ENCODE measurements around the gene ABI2. TPM values are rescaled to one million over a fixed set of nuclear protein-coding genes. Genes with fewer than 3 reads are reported as not detected.
"Not testable (repeated sequence)": the region's sequence is repeated elsewhere in the genome, so short reads cannot be mapped to it uniquely, and the experiment has no call there.

ABI2 gene
- polyA plus RNA-seq, 2 donors, result 5.1 to 6.4 TPM

DNA sequence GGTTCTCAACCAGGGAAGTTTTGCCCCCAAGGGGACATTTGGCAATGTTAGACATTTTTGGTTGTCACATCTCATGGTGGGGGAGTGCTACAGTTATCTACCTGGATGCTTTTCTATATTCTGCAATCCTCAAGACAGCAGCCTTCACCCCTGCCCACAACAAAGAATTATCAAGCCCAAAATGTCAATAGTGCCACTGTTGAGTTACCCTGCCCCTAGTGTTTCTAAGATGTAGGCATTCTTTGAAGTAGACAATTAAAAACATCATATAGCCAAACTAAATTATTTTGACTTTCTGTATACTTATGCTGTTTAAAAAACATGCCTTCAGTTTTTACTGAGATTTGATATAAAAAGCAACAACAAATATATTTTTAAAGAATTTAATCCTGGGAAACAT lies 48.0 kb downstream of the ABI2 start:
- Histone ChIP-seq H3K36me3 (ENCODE audit: control insufficient read depth in 2 of 2, insufficient read depth in 2 of 2, low read length in 1 of 2) (no peaks in the 10 kb centered on the region), H3K9me3 (ENCODE audit: control insufficient read depth in 2 of 2, insufficient read depth in 1 of 2, low read depth in 1 of 2, low read length in 1 of 2) (no peaks in the 10 kb centered on the region), H3K4me3 (ENCODE audit: low read depth in 1 of 2, low read length in 2 of 2) (no peak overlapping the region), H3K27ac (ENCODE audit: low read depth in 2 of 2, low read length in 1 of 2) (no peak overlapping the region), H3K27me3 (ENCODE audit: control insufficient read depth in 1 of 2, insufficient read depth in 2 of 2, low read length in 2 of 2) (no peaks in the 10 kb centered on the region), H3K4me1 (ENCODE audit: control insufficient read depth in 2 of 2, insufficient read depth in 2 of 2, low read length in 1 of 2) (no peaks in the 10 kb centered on the region)

DNA sequence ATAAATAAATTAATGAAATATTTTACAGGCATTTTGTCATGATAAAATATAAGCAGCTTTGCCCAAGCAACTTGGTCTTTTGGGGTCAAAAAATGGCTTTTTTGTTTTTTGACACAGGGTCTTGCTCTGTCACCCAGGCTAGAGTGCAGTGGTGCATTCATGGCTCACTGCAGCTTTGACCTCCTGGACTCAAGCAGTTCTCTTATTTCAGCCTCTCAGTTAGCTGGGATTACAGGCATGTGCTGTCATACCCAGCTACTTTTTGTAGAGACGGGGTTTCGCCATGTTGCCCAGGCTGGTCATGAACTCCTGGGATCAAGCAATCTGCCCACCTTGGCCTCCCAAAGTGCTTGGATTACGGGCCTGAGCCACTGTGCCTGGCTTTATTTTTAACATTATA lies 51.0 kb downstream of the ABI2 start:
- Histone ChIP-seq H3K4me1 (ENCODE audit: control insufficient read depth in 2 of 2, insufficient read depth in 2 of 2, low read length in 1 of 2) (no peaks in the 10 kb centered on the region), H3K9me3 (ENCODE audit: control insufficient read depth in 2 of 2, insufficient read depth in 1 of 2, low read depth in 1 of 2, low read length in 1 of 2) (no peaks in the 10 kb centered on the region), H3K27me3 (ENCODE audit: control insufficient read depth in 1 of 2, insufficient read depth in 2 of 2, low read length in 2 of 2) (no peaks in the 10 kb centered on the region), H3K4me3 (ENCODE audit: low read depth in 1 of 2, low read length in 2 of 2) (no peak overlapping the region), H3K27ac (ENCODE audit: low read depth in 2 of 2, low read length in 1 of 2) (no peak overlapping the region), H3K36me3 (ENCODE audit: control insufficient read depth in 2 of 2, insufficient read depth in 2 of 2, low read length in 1 of 2) (no peaks in the 10 kb centered on the region)
- WGBS, 2 donors, result 97 to 99% methylated on average over 3 of the region's 3 CpGs

GRCh38 chr2:203383038-203383437 lies 54.8 kb downstream of the ABI2 start:
- Histone ChIP-seq H3K27ac (ENCODE audit: low read depth in 2 of 2, low read length in 1 of 2) (no peak overlapping the region), H3K4me1 (ENCODE audit: control insufficient read depth in 2 of 2, insufficient read depth in 2 of 2, low read length in 1 of 2) (no peaks in the 10 kb centered on the region), H3K4me3 (ENCODE audit: low read depth in 1 of 2, low read length in 2 of 2) (no peak overlapping the region), H3K36me3 (ENCODE audit: control insufficient read depth in 2 of 2, insufficient read depth in 2 of 2, low read length in 1 of 2) (no peaks in the 10 kb centered on the region), H3K27me3 (ENCODE audit: control insufficient read depth in 1 of 2, insufficient read depth in 2 of 2, low read length in 2 of 2) (no peaks in the 10 kb centered on the region), H3K9me3 (ENCODE audit: control insufficient read depth in 2 of 2, insufficient read depth in 1 of 2, low read depth in 1 of 2, low read length in 1 of 2) (no peaks in the 10 kb centered on the region)
- 85 to 89% methylated on average over 1 of the region's 1 CpG for WGBS, 2 donors

- H3K9me3 ChIP-seq (ENCODE audit: control insufficient read depth in 2 of 2, insufficient read depth in 1 of 2, low read depth in 1 of 2, low read length in 1 of 2); H3K4me1 ChIP-seq (ENCODE audit: control insufficient read depth in 2 of 2, insufficient read depth in 2 of 2, low read length in 1 of 2); H3K4me3 ChIP-seq (ENCODE audit: low read depth in 1 of 2, low read length in 2 of 2); H3K27me3 ChIP-seq (ENCODE audit: control insufficient read depth in 1 of 2, insufficient read depth in 2 of 2, low read length in 2 of 2); H3K27ac ChIP-seq (ENCODE audit: low read depth in 2 of 2, low read length in 1 of 2); H3K36me3 ChIP-seq (ENCODE audit: control insufficient read depth in 2 of 2, insufficient read depth in 2 of 2, low read length in 1 of 2): not testable (repeated sequence)
- 89 to 96% methylated on average over 6 of the region's 6 CpGs for WGBS, 2 donors
Measured at GRCh38 chr2:203388153-203388552, 60.0 kb downstream of the ABI2 start.

GRCh38 chr2:203394519-203395227 lies 66.5 kb downstream of the ABI2 start:
- Histone ChIP-seq H3K4me1 (ENCODE audit: control insufficient read depth in 2 of 2, insufficient read depth in 2 of 2, low read length in 1 of 2) (no peaks in the 10 kb centered on the region), H3K4me3 (ENCODE audit: low read depth in 1 of 2, low read length in 2 of 2) (no peak overlapping the region), H3K36me3 (ENCODE audit: control insufficient read depth in 2 of 2, insufficient read depth in 2 of 2, low read length in 1 of 2) (peaks cover 0 to 3% of the 10 kb centered on the region in 2 donors), H3K27me3 (ENCODE audit: control insufficient read depth in 1 of 2, insufficient read depth in 2 of 2, low read length in 2 of 2) (no peaks in the 10 kb centered on the region), H3K9me3 (ENCODE audit: control insufficient read depth in 2 of 2, insufficient read depth in 1 of 2, low read depth in 1 of 2, low read length in 1 of 2) (no peaks in the 10 kb centered on the region), H3K27ac (ENCODE audit: low read depth in 2 of 2, low read length in 1 of 2) (no peak overlapping the region)
- 98% methylated on average over 9 of the region's 9 CpGs for WGBS, 2 donors

DNA sequence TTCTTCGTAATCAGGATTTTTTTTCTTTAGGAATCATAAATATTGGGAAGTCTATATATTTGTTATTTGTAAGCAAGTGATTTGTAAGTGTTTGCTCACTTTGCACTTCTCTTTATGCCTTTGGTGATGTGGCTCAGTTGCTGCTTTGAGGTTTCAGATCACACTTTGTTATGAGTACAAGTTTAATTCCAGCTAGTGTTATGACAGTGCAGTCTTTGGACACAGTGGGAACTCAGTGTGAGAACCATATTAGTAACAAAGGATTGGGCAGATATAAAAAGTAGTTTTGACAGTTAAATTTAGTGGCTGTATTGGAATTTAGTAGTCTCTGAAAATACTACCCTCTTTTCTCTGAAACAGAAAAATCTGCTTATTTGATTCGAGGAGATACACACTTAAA lies 67.7 kb downstream of the ABI2 start:
- H3K27me3 ChIP-seq (ENCODE audit: control insufficient read depth in 1 of 2, insufficient read depth in 2 of 2, low read length in 2 of 2), result no peaks in the 10 kb centered on the region
- H3K9me3 ChIP-seq (ENCODE audit: control insufficient read depth in 2 of 2, insufficient read depth in 1 of 2, low read depth in 1 of 2, low read length in 1 of 2), result no peaks in the 10 kb centered on the region
- WGBS, 2 donors, result 91 to 94% methylated on average over 2 of the region's 2 CpGs
- H3K4me1 ChIP-seq (ENCODE audit: control insufficient read depth in 2 of 2, insufficient read depth in 2 of 2, low read length in 1 of 2), result no peaks in the 10 kb centered on the region
- no peak overlapping the region for H3K4me3 ChIP-seq (ENCODE audit: low read depth in 1 of 2, low read length in 2 of 2)
- peaks cover 0 to 3% of the 10 kb centered on the region in 2 donors for H3K36me3 ChIP-seq (ENCODE audit: control insufficient read depth in 2 of 2, insufficient read depth in 2 of 2, low read length in 1 of 2)
- H3K27ac ChIP-seq (ENCODE audit: low read depth in 2 of 2, low read length in 1 of 2), result no peak overlapping the region

- no peaks in the 10 kb centered on the region for H3K9me3 ChIP-seq (ENCODE audit: control insufficient read depth in 2 of 2, insufficient read depth in 1 of 2, low read depth in 1 of 2, low read length in 1 of 2)
- H3K27ac ChIP-seq (ENCODE audit: low read depth in 2 of 2, low read length in 1 of 2), result no peak overlapping the region
- H3K4me3 ChIP-seq (ENCODE audit: low read depth in 1 of 2, low read length in 2 of 2), result no peak overlapping the region
- WGBS, 2 donors, result 55 to 62% methylated on average over 1 of the region's 1 CpG
- H3K4me1 ChIP-seq (ENCODE audit: control insufficient read depth in 2 of 2, insufficient read depth in 2 of 2, low read length in 1 of 2), result no peaks in the 10 kb centered on the region
- H3K36me3 ChIP-seq (ENCODE audit: control insufficient read depth in 2 of 2, insufficient read depth in 2 of 2, low read length in 1 of 2), result peaks cover 0 to 3% of the 10 kb centered on the region in 2 donors
- H3K27me3 ChIP-seq (ENCODE audit: control insufficient read depth in 1 of 2, insufficient read depth in 2 of 2, low read length in 2 of 2), result no peaks in the 10 kb centered on the region
Measured at GRCh38 chr2:203396667-203397066, 68.5 kb downstream of the ABI2 start.

- 97 to 100% methylated on average over 1 of the region's 1 CpG for WGBS, 2 donors
- H3K9me3 ChIP-seq (ENCODE audit: control insufficient read depth in 2 of 2, insufficient read depth in 1 of 2, low read depth in 1 of 2, low read length in 1 of 2), result no peaks in the 10 kb centered on the region
- H3K4me3 ChIP-seq (ENCODE audit: low read depth in 1 of 2, low read length in 2 of 2), result no peak overlapping the region
Measured at GRCh38 chr2:203399031-203399430, 70.8 kb downstream of the ABI2 start.

DNA sequence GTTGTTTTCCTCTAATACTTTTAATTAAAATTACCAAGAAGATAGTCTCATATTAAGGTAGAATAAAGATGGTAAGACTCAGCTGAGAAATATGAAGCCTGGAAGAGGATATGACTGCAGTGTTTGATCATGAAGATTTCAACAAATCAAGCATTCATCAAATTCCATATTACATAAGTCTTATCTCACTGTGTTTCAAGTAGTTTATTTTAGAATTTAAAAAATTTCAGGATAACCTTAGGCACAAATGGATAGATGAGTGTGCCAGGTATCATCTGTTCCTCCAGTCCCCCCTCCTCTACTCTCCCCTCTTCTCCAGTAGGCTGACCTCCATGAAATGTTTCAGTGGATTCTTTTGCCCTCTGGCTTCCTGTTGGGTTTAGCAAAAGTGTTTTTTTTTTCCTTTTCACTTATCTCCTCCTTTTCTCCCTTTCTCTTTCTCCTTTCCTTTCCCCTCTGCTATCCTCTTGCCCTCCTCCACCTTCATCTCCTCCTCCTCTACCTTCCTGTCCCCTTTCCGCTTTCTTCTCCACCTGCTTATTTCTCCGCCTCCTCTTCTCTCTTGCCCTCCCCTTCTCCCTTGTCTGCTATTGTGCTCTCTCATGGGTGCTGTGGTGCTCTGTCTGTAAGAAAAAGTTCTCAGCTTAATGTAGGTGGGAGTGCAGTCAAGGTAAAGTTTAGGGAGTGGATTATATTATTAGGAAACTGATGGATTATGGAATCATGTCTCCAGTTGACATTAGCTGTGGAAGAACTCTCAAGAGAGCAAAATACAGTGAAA lies 72.8 kb downstream of the ABI2 start:
- H3K27me3 ChIP-seq (ENCODE audit: control insufficient read depth in 1 of 2, insufficient read depth in 2 of 2, low read length in 2 of 2), result no peaks in the 10 kb centered on the region
- WGBS, 2 donors, result 98 to 100% methylated on average over 2 of the region's 2 CpGs
- peaks cover 0 to 3% of the 10 kb centered on the region in 2 donors for H3K36me3 ChIP-seq (ENCODE audit: control insufficient read depth in 2 of 2, insufficient read depth in 2 of 2, low read length in 1 of 2)
- no peak overlapping the region for H3K27ac ChIP-seq (ENCODE audit: low read depth in 2 of 2, low read length in 1 of 2)
- no peak overlapping the region for H3K4me3 ChIP-seq (ENCODE audit: low read depth in 1 of 2, low read length in 2 of 2)
- H3K9me3 ChIP-seq (ENCODE audit: control insufficient read depth in 2 of 2, insufficient read depth in 1 of 2, low read depth in 1 of 2, low read length in 1 of 2), result no peaks in the 10 kb centered on the region
- H3K4me1 ChIP-seq (ENCODE audit: control insufficient read depth in 2 of 2, insufficient read depth in 2 of 2, low read length in 1 of 2), result no peaks in the 10 kb centered on the region

More at GRCh38 chr2:203399031-203399430, 70.8 kb downstream of the ABI2 start:
- no peak overlapping the region for H3K27ac ChIP-seq (ENCODE audit: low read depth in 2 of 2, low read length in 1 of 2)
- no peaks in the 10 kb centered on the region for H3K4me1 ChIP-seq (ENCODE audit: control insufficient read depth in 2 of 2, insufficient read depth in 2 of 2, low read length in 1 of 2)
- peaks cover 0 to 3% of the 10 kb centered on the region in 2 donors for H3K36me3 ChIP-seq (ENCODE audit: control insufficient read depth in 2 of 2, insufficient read depth in 2 of 2, low read length in 1 of 2)
- no peaks in the 10 kb centered on the region for H3K27me3 ChIP-seq (ENCODE audit: control insufficient read depth in 1 of 2, insufficient read depth in 2 of 2, low read length in 2 of 2)

DNA sequence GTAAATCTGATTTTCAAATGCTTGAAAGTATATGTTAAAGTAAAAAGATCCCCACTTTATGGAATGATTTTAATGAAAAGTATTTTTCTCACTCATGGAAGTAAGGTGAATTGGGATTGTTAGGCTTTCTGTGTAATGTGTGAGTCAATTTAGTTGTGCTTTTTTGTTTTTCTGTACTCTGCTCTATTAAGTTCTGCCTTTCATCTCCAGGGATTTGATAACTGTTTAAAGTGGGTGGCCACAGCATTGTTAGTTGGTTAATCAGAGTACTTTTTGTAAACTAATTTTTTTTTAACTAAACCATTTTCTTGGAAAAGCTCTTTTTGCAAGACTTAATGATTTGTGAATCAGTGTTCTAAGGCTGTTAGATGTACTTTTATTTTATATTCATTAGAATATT lies 76.8 kb downstream of the ABI2 start:
- Histone ChIP-seq H3K4me1 (ENCODE audit: control insufficient read depth in 2 of 2, insufficient read depth in 2 of 2, low read length in 1 of 2) (no peaks in the 10 kb centered on the region), H3K9me3 (ENCODE audit: control insufficient read depth in 2 of 2, insufficient read depth in 1 of 2, low read depth in 1 of 2, low read length in 1 of 2) (no peaks in the 10 kb centered on the region), H3K27me3 (ENCODE audit: control insufficient read depth in 1 of 2, insufficient read depth in 2 of 2, low read length in 2 of 2) (no peaks in the 10 kb centered on the region), H3K4me3 (ENCODE audit: low read depth in 1 of 2, low read length in 2 of 2) (no peak overlapping the region), H3K36me3 (ENCODE audit: control insufficient read depth in 2 of 2, insufficient read depth in 2 of 2, low read length in 1 of 2) (no peaks in the 10 kb centered on the region), H3K27ac (ENCODE audit: low read depth in 2 of 2, low read length in 1 of 2) (no peak overlapping the region)
